ENCODE measurements around the gene CDC42SE2.

- TF ChIP-seq CTCF (conservative IDR thresholded peaks at IDR 0.05) = no peak
- no peak for TF ChIP-seq EZH2 (IDR thresholded peaks at IDR 0.05; ENCODE audit: low read depth)
Measured at GRCh38 chr5:131221008-131221703, 42.7 kb upstream of the CDC42SE2 start.

Data from PC-9 (cell line).